GM23248 (cell line): ENCODE results near the gene KIF6. TPM values are rescaled to one million over a fixed set of nuclear protein-coding genes. Genes with fewer than 3 reads are reported as not detected.
A peak's percentile ranks its signal among the peaks of the same experiment; 100 is the strongest.

Experiments used
- DNase-seq: peaks from one replicate; pipeline ENCODE4 v3.0.0-alpha.2; 2015
- H2AFZ ChIP-seq: fragments of 200-600 bp; sonication (generic); 2 replicates; pipeline ENCODE4 v1.6.1; 2016; ENCODE audit warnings: antibody characterized with exemption
- H3F3A ChIP-seq: fragments of 200-600 bp; sonication (generic); 2 replicates; pipeline ENCODE4 v1.6.1; 2016; ENCODE audit warnings: mild to moderate bottlenecking, antibody characterized with exemption, mixed run types; ENCODE audit not compliant: insufficient read depth
- H3K27ac ChIP-seq: fragments of 200-600 bp; sonication (generic); 2 replicates; pipeline ENCODE4 v1.5.1; 2016; ENCODE audit warnings: mild to moderate bottlenecking
- H3K27me3 ChIP-seq: fragments of 200-600 bp; sonication (generic); replicated peaks from 2 replicates; pipeline ENCODE4 v1.6.1; 2016; ENCODE audit warnings: mild to moderate bottlenecking; ENCODE audit not compliant: insufficient read depth
- H3K36me3 ChIP-seq: fragments of 200-600 bp; sonication (generic); 2 replicates; pipeline ENCODE4 v1.6.1; 2016; ENCODE audit warnings: low read depth, mild to moderate bottlenecking
- H3K4me1 ChIP-seq: fragments of 200-600 bp; sonication (generic); 2 replicates; pipeline ENCODE4 v1.6.1; 2016; ENCODE audit warnings: mild to moderate bottlenecking; ENCODE audit not compliant: insufficient read depth
- H3K4me2 ChIP-seq: fragments of 200-600 bp; sonication (generic); one replicate; pipeline ENCODE4 v1.6.1; 2016; ENCODE audit warnings: mild to moderate bottlenecking; ENCODE audit not compliant: unreplicated experiment
- H3K4me3 ChIP-seq: fragments of 200-600 bp; sonication (generic); 2 replicates; pipeline ENCODE4 v1.5.1; 2016; ENCODE audit warnings: mild to moderate bottlenecking
- H3K79me2 ChIP-seq: fragments of 200-600 bp; sonication (generic); 2 replicates; pipeline ENCODE4 v1.6.1; 2016; ENCODE audit warnings: mild to moderate bottlenecking; ENCODE audit not compliant: insufficient read depth
- H3K9ac ChIP-seq: fragments of 200-600 bp; sonication (generic); 2 replicates; pipeline ENCODE4 v1.6.1; 2016; ENCODE audit warnings: mild to moderate bottlenecking
- H3K9me2 ChIP-seq: fragments of 200-600 bp; sonication (generic); 2 replicates; pipeline ENCODE4 v1.6.1; 2016; ENCODE audit warnings: mixed run types, mild to moderate bottlenecking, moderate library complexity; ENCODE audit not compliant: insufficient read depth
- H3K9me3 ChIP-seq: fragments of 200-600 bp; sonication (generic); one replicate; pipeline ENCODE4 v1.6.1; 2017; ENCODE audit warnings: low read depth
- H4K20me1 ChIP-seq: fragments of 200-600 bp; sonication (generic); 2 replicates; pipeline ENCODE4 v1.6.0; 2016; ENCODE audit not compliant: insufficient read depth
- EZH2 ChIP-seq: fragments of 200-600 bp; sonication (generic); IDR thresholded peaks from 2 replicates; pipeline ENCODE4 v1.6.1; 2018; ENCODE audit warnings: antibody characterized with exemption, mild to moderate bottlenecking; ENCODE audit not compliant: insufficient read depth, poor library complexity, severe bottlenecking
- EZH2phosphoT487 ChIP-seq: fragments of 200-600 bp; sonication (generic); IDR thresholded peaks from 2 replicates; pipeline ENCODE4 v1.6.1; 2018; ENCODE audit warnings: antibody characterized with exemption, moderate library complexity, mild to moderate bottlenecking, low read depth; ENCODE audit not compliant: insufficient read depth
- WGBS, 2 experiments: methylation state at CpG; one replicate each; pipeline ENCODE4 v1.1.6; 2015 to 2017; ENCODE audit warnings: low lambda C conversion rate in 2 of 2, low coverage in 1 of 2; ENCODE audit errors: missing lambda C conversion rate in 2 of 2; 5-methylcytosine and 5-hydroxymethylcytosine counted together
- in situ Hi-C: fragments of 300-500 bp; cut with MboI; formaldehyde crosslinking; loops from 2 replicates; pipeline ENCODE4 v1.15.0; 2020
- polyA plus RNA-seq: library from polyadenylated mRNA; unstranded; fragments of >200 nt; fragmentation: Nextera tagmentation; extraction: Ambion mirVana; gene quantifications from 2 replicates; pipeline ENCODE4 v1.2.1, GENCODE V29; 2016
- total RNA-seq: library from RNA; depleted of rRNA; stranded (reverse); fragments of >200 nt; shearing (Covaris generic); gene quantifications from 2 replicates; pipeline ENCODE4 v1.2.3, GENCODE V29; 2014

KIF6 gene
- total and polyA plus RNA-seq, 2 experiments from 2014 or later: 0.22 to 0.91 TPM

- no peak overlapping the region for H3K4me2 ChIP-seq
- no peaks in the 10 kb centered on the region for H4K20me1 ChIP-seq
- H3K79me2 ChIP-seq: no peaks in the 10 kb centered on the region
- H3F3A ChIP-seq: peaks cover 10% of the 10 kb centered on the region; the same call in 1 of the 2 replicates
- H3K27me3 ChIP-seq: no peaks in the 10 kb centered on the region
- in situ Hi-C loops: no loop called here
- peak overlapping the region; percentile 59; the same call in 1 of the 2 replicates for H3K27ac ChIP-seq
- TF ChIP-seq EZH2 (no peak), EZH2phosphoT487 (no peak)
- H2AFZ ChIP-seq: no peak overlapping the region
- 85 to 97% methylated on average over 4 of the region's 4 CpGs for WGBS, 2 experiments
- H3K4me3 ChIP-seq: no peak overlapping the region
- H3K36me3 ChIP-seq: no peaks in the 10 kb centered on the region
- no peak for DNase-seq
- H3K9me2 ChIP-seq: no peaks in the 10 kb centered on the region
- H3K9ac ChIP-seq: no peak overlapping the region
- H3K9me3 ChIP-seq: no peaks in the 10 kb centered on the region
- H3K4me1 ChIP-seq: peaks cover 13% of the 10 kb centered on the region
Measured at GRCh38 chr6:39411001-39411400, 314.2 kb downstream of the KIF6 start.

GRCh38 chr6:39409889-39410288 lies 315.3 kb downstream of the KIF6 start:
- Histone ChIP-seq H3K79me2 (no peaks in the 10 kb centered on the region), H3K9me3 (no peaks in the 10 kb centered on the region), H2AFZ (no peak overlapping the region), H3K4me2 (no peak overlapping the region), H3K4me1 (peaks cover 7% of the 10 kb centered on the region), H3K36me3 (no peaks in the 10 kb centered on the region), H3K27ac (no peak overlapping the region), H3K9me2 (no peaks in the 10 kb centered on the region), H4K20me1 (no peaks in the 10 kb centered on the region), H3K27me3 (no peaks in the 10 kb centered on the region), H3K9ac (no peak overlapping the region), H3F3A (0 out of 2 replicates have a peak, but pooled peaks cover 6% of the 10 kb centered on the region), H3K4me3 (no peak overlapping the region)
- 98 to 100% methylated on average over 3 of the region's 3 CpGs for WGBS, 2 experiments
- in situ Hi-C loops: no loop called here
- TF ChIP-seq EZH2phosphoT487: no peak
- TF ChIP-seq EZH2: no peak
- no peak for DNase-seq

- DNase-seq: no peak
- no peaks in the 10 kb centered on the region for H4K20me1 ChIP-seq
- WGBS, 2 experiments: 82% methylated on average over 1 of the region's 1 CpG
- H3K4me3 ChIP-seq: no peak overlapping the region
- H3F3A ChIP-seq: peaks cover 9% of the 10 kb centered on the region
- H3K27me3 ChIP-seq: no peaks in the 10 kb centered on the region
- H3K4me1 ChIP-seq: peaks cover 11% of the 10 kb centered on the region
- no peaks in the 10 kb centered on the region for H3K9me2 ChIP-seq
- no peaks in the 10 kb centered on the region for H3K79me2 ChIP-seq
- H3K9ac ChIP-seq: no peak overlapping the region
- TF ChIP-seq EZH2 (no peak), EZH2phosphoT487 (no peak)
- no peak overlapping the region for H3K4me2 ChIP-seq
- H3K27ac ChIP-seq: no peak overlapping the region
- in situ Hi-C loops: no loop called here
- H3K9me3 ChIP-seq: no peaks in the 10 kb centered on the region
- no peak overlapping the region for H2AFZ ChIP-seq
- H3K36me3 ChIP-seq: no peaks in the 10 kb centered on the region
Measured at GRCh38 chr6:39407446-39407993, 317.7 kb downstream of the KIF6 start.

- no peaks in the 10 kb centered on the region for H3K9me2 ChIP-seq
- H4K20me1 ChIP-seq: no peaks in the 10 kb centered on the region
- no peaks in the 10 kb centered on the region for H3K36me3 ChIP-seq
- H3K9ac ChIP-seq: no peak overlapping the region
- no peak overlapping the region for H3K4me2 ChIP-seq
- peaks cover 12% of the 10 kb centered on the region for H3K4me1 ChIP-seq
- DNase-seq: no peak
- no peak overlapping the region for H2AFZ ChIP-seq
- TF ChIP-seq EZH2phosphoT487 (no peak), EZH2 (no peak)
- H3K9me3 ChIP-seq: no peaks in the 10 kb centered on the region
- H3K4me3 ChIP-seq: no peak overlapping the region
- H3F3A ChIP-seq: peaks cover 6% of the 10 kb centered on the region
- H3K79me2 ChIP-seq: no peaks in the 10 kb centered on the region
- in situ Hi-C loops: no loop called here
- H3K27ac ChIP-seq: no peak overlapping the region
- WGBS, 2 experiments: 93 to 97% methylated on average over 1 of the region's 1 CpG
- H3K27me3 ChIP-seq: no peaks in the 10 kb centered on the region
Measured at GRCh38 chr6:39404312-39404711, 320.9 kb downstream of the KIF6 start.

GRCh38 chr6:39403304-39403703 lies 321.9 kb downstream of the KIF6 start:
- no peak overlapping the region for H3K9ac ChIP-seq
- TF ChIP-seq EZH2 (no peak), EZH2phosphoT487 (no peak)
- no peaks in the 10 kb centered on the region for H3K9me3 ChIP-seq
- no peaks in the 10 kb centered on the region for H3K27me3 ChIP-seq
- H3F3A ChIP-seq: peaks cover 6% of the 10 kb centered on the region
- H2AFZ ChIP-seq: no peak overlapping the region
- no peak for DNase-seq
- H3K36me3 ChIP-seq: no peaks in the 10 kb centered on the region
- H4K20me1 ChIP-seq: no peaks in the 10 kb centered on the region
- no peak overlapping the region for H3K27ac ChIP-seq
- H3K9me2 ChIP-seq: no peaks in the 10 kb centered on the region
- H3K79me2 ChIP-seq: no peaks in the 10 kb centered on the region
- H3K4me1 ChIP-seq: peaks cover 12% of the 10 kb centered on the region
- H3K4me2 ChIP-seq: no peak overlapping the region
- in situ Hi-C loops: no loop called here
- H3K4me3 ChIP-seq: no peak overlapping the region
